HCT116 (cell line): ENCODE measurements around the gene DDX6.

Experiments
- CEBPB ChIP-seq: IDR thresholded peaks from 2 replicates; pipeline ENCODE4 v1.6.1; 2012; ENCODE audit warnings: low read depth
- EGR1 ChIP-seq: IDR thresholded peaks from 2 replicates; pipeline ENCODE4 v1.6.1; 2012; ENCODE audit warnings: low read depth
- EZH2 ChIP-seq: fragments of 200-600 bp; sonication (generic); IDR thresholded peaks from 2 replicates; pipeline ENCODE4 v1.6.1; 2017; ENCODE audit warnings: antibody characterized with exemption, mixed run types
- POLR2A ChIP-seq: IDR thresholded peaks from 2 replicates; pipeline ENCODE4 v1.7.0; 2011; ENCODE audit warnings: borderline replicate concordance; ENCODE audit not compliant: insufficient read depth, insufficient read length; ENCODE audit errors: extremely low read depth
- POLR2AphosphoS5 ChIP-seq: IDR thresholded peaks from 2 replicates; pipeline ENCODE4 v1.6.1; 2011; ENCODE audit warnings: mild to moderate bottlenecking, low read depth, low read length, moderate library complexity
- RAD21 ChIP-seq: IDR thresholded peaks from 2 replicates; pipeline ENCODE4 v1.6.1; 2012; ENCODE audit warnings: low read depth, mild to moderate bottlenecking
- SIN3A ChIP-seq: IDR thresholded peaks from 2 replicates; pipeline ENCODE4 v1.6.1; 2012; ENCODE audit warnings: low read depth
- YY1 ChIP-seq: IDR thresholded peaks from 2 replicates; pipeline ENCODE4 v1.6.1; 2011; ENCODE audit warnings: low read length, low read depth, moderate library complexity, mild to moderate bottlenecking; ENCODE audit not compliant: insufficient replicate concordance; ENCODE audit errors: extremely low read depth
- ZFX ChIP-seq: fragments of 450-650 bp; IDR thresholded peaks from 2 replicates; pipeline ENCODE4 v1.6.1; 2017
- TF ChIP-seq, protein P1 (sequence below), 3 experiments: fragments of 200-600 bp in 1 of 3; sonication (generic) in 1 of 3; IDR thresholded peaks in 2 of 3; conservative IDR thresholded peaks in 1 of 3; 2 replicates each; pipeline ENCODE4 v1.5.1; 2012 to 2017; ENCODE audit warnings: low read depth in 2 of 3, low read length in 2 of 3, antibody characterized with exemption in 1 of 3, borderline replicate concordance in 1 of 3, control low read depth in 1 of 3, mild to moderate bottlenecking in 1 of 3, mixed read lengths in 1 of 3, mixed run types in 1 of 3, moderate library complexity in 1 of 3; ENCODE audit not compliant: insufficient read depth in 1 of 3
- TF ChIP-seq, protein P2 (sequence below): IDR thresholded peaks from 2 replicates; pipeline ENCODE4 v1.6.1; 2012
- TF ChIP-seq, protein P3 (sequence below): IDR thresholded peaks from 2 replicates; pipeline ENCODE4 v1.6.1; 2012; ENCODE audit warnings: low read depth

DNA sequence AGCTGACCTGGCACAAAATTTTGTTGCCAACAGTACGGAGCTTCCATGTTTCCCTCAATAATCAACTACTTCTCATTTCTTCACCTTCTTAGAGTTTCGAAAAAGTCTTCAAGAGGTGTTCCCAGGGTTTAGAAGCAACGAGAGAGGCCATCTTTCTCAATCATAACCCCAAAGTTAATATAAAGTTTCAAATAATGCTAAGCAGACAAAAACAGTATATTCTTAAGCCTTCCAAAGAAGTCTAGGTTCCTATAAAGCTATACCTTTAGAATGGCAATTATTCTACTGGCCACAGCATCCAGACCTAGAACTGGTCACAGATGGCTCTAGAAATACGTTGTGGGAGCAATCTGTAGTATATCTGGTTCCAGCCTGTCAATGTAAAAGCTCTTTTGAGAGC, 16.9 kb downstream of the DDX6 start:
- TF ChIP-seq, protein P1, sequence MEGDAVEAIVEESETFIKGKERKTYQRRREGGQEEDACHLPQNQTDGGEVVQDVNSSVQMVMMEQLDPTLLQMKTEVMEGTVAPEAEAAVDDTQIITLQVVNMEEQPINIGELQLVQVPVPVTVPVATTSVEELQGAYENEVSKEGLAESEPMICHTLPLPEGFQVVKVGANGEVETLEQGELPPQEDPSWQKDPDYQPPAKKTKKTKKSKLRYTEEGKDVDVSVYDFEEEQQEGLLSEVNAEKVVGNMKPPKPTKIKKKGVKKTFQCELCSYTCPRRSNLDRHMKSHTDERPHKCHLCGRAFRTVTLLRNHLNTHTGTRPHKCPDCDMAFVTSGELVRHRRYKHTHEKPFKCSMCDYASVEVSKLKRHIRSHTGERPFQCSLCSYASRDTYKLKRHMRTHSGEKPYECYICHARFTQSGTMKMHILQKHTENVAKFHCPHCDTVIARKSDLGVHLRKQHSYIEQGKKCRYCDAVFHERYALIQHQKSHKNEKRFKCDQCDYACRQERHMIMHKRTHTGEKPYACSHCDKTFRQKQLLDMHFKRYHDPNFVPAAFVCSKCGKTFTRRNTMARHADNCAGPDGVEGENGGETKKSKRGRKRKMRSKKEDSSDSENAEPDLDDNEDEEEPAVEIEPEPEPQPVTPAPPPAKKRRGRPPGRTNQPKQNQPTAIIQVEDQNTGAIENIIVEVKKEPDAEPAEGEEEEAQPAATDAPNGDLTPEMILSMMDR (IDR thresholded peaks at IDR 0.05 in 2 of 3, conservative IDR thresholded peaks at IDR 0.05 in 1 of 3; ENCODE audit: borderline replicate concordance in 1 of 3, insufficient read depth in 1 of 3, low read depth in 2 of 3, low read length in 2 of 3), result no peak
- TF ChIP-seq POLR2AphosphoS5 (no peak), EZH2 (no peak), POLR2A (no peak), ZFX (no peak), EGR1 (no peak), RAD21 (no peak), YY1 (no peak), SIN3A (no peak), CEBPB (no peak)
- TF ChIP-seq, protein P2, sequence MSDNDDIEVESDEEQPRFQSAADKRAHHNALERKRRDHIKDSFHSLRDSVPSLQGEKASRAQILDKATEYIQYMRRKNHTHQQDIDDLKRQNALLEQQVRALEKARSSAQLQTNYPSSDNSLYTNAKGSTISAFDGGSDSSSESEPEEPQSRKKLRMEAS, result no peak
- TF ChIP-seq, protein P3, sequence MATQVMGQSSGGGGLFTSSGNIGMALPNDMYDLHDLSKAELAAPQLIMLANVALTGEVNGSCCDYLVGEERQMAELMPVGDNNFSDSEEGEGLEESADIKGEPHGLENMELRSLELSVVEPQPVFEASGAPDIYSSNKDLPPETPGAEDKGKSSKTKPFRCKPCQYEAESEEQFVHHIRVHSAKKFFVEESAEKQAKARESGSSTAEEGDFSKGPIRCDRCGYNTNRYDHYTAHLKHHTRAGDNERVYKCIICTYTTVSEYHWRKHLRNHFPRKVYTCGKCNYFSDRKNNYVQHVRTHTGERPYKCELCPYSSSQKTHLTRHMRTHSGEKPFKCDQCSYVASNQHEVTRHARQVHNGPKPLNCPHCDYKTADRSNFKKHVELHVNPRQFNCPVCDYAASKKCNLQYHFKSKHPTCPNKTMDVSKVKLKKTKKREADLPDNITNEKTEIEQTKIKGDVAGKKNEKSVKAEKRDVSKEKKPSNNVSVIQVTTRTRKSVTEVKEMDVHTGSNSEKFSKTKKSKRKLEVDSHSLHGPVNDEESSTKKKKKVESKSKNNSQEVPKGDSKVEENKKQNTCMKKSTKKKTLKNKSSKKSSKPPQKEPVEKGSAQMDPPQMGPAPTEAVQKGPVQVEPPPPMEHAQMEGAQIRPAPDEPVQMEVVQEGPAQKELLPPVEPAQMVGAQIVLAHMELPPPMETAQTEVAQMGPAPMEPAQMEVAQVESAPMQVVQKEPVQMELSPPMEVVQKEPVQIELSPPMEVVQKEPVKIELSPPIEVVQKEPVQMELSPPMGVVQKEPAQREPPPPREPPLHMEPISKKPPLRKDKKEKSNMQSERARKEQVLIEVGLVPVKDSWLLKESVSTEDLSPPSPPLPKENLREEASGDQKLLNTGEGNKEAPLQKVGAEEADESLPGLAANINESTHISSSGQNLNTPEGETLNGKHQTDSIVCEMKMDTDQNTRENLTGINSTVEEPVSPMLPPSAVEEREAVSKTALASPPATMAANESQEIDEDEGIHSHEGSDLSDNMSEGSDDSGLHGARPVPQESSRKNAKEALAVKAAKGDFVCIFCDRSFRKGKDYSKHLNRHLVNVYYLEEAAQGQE, result no peak
